Muscle layer of duodenum (tissue), 2 donors: ENCODE results near the gene ELP6.
"Not testable (repeated sequence)": the region's sequence is repeated elsewhere in the genome, so short reads cannot be mapped to it uniquely, and the experiment has no call there.

Source experiments
- H3K27ac ChIP-seq: one replicate; pipeline ENCODE4 v1.7.0; 2013; ENCODE audit warnings: mild to moderate bottlenecking, low read length
- H3K27me3 ChIP-seq: one replicate; pipeline ENCODE4 v1.7.0; 2013; ENCODE audit warnings: low read depth, mild to moderate bottlenecking, control low read depth, low read length
- H3K36me3 ChIP-seq, 2 donors: one replicate each; pipeline ENCODE4 v1.7.0; 2013; ENCODE audit warnings: low read length in 2 of 2, control low read depth in 1 of 2, mild to moderate bottlenecking in 1 of 2; ENCODE audit not compliant: insufficient read depth in 2 of 2, control insufficient read depth in 1 of 2
- H3K4me1 ChIP-seq, 2 donors: one replicate each; pipeline ENCODE4 v1.7.0; 2013; ENCODE audit warnings: low read length in 2 of 2, mild to moderate bottlenecking in 2 of 2, control low read depth in 1 of 2, moderate library complexity in 1 of 2; ENCODE audit not compliant: insufficient read depth in 2 of 2, control insufficient read depth in 1 of 2
- H3K4me3 ChIP-seq, 2 donors: one replicate each; pipeline ENCODE4 v1.7.0; 2013; ENCODE audit warnings: low read length in 2 of 2, low read depth in 1 of 2, mild to moderate bottlenecking in 1 of 2
- H3K9me3 ChIP-seq, 2 donors: one replicate each; pipeline ENCODE4 v1.7.0; 2013; ENCODE audit warnings: low read length in 2 of 2, control low read depth in 1 of 2, mild to moderate bottlenecking in 1 of 2; ENCODE audit not compliant: control insufficient read depth in 1 of 2
- donor health status: healthy.

The ELP6 gene

GRCh38 chr3:47479826-47480160 is 33.7 kb downstream of the ELP6 start:
- Histone ChIP-seq H3K36me3 (no peaks in the 10 kb centered on the region), H3K4me1 (peaks cover 4 to 13% of the 10 kb centered on the region in 2 donors), H3K27ac (no peak overlapping the region), H3K9me3 (no peaks in the 10 kb centered on the region), H3K27me3 (no peaks in the 10 kb centered on the region), H3K4me3 (no peak overlapping the region)

GRCh38 chr3:47478022-47478421 is 35.5 kb downstream of the ELP6 start:
- H3K27ac ChIP-seq: no peak overlapping the region
- H3K27me3 ChIP-seq: no peaks in the 10 kb centered on the region
- H3K36me3 ChIP-seq: no peaks in the 10 kb centered on the region
- peaks cover 4 to 18% of the 10 kb centered on the region in 2 donors for H3K4me1 ChIP-seq
- H3K9me3 ChIP-seq: no peaks in the 10 kb centered on the region
- H3K4me3 ChIP-seq: no peak overlapping the region

- Histone ChIP-seq H3K27me3 (no peaks in the 10 kb centered on the region), H3K36me3 (no peaks in the 10 kb centered on the region), H3K27ac (no peak overlapping the region), H3K9me3 (no peaks in the 10 kb centered on the region), H3K4me1 (peaks cover 4 to 18% of the 10 kb centered on the region in 2 donors), H3K4me3 (peak overlapping the region; percentile 61 to 99)
Measured at GRCh38 chr3:47476644-47477199, 36.8 kb downstream of the ELP6 start.

GRCh38 chr3:47476330-47476626 is 37.2 kb downstream of the ELP6 start:
- peaks cover 4 to 18% of the 10 kb centered on the region in 2 donors for H3K4me1 ChIP-seq
- no peaks in the 10 kb centered on the region for H3K27me3 ChIP-seq
- H3K4me3 ChIP-seq: peak overlapping the region; percentile 61 to 99
- H3K9me3 ChIP-seq: no peaks in the 10 kb centered on the region
- peak overlapping the region; percentile 67 for H3K27ac ChIP-seq
- no peaks in the 10 kb centered on the region for H3K36me3 ChIP-seq

GRCh38 chr3:47475570-47476329 is 37.8 kb downstream of the ELP6 start, which contains the start of gene SCAP:
Gene SCAP (minus strand): TSS chr3:47475941. CDS start chr3:47442993, 32,948 bp downstream.
- Histone ChIP-seq H3K36me3 (no peaks in the 10 kb centered on the region), H3K4me1 (peaks cover 4 to 18% of the 10 kb centered on the region in 2 donors), H3K9me3 (no peaks in the 10 kb centered on the region), H3K27ac (peak within 1 kb of the TSS; percentile 67), H3K4me3 (peak within 1 kb of the TSS; percentile 84 to 99), H3K27me3 (no peaks in the 10 kb centered on the region)

GRCh38 chr3:47475029-47475569 is 38.4 kb downstream of the ELP6 start:
- Histone ChIP-seq H3K9me3 (no peaks in the 10 kb centered on the region), H3K27me3 (no peaks in the 10 kb centered on the region), H3K36me3 (no peaks in the 10 kb centered on the region), H3K4me1 (peaks cover 4 to 18% of the 10 kb centered on the region in 2 donors), H3K4me3 (peak overlapping the region; percentile 84 to 99), H3K27ac (peak overlapping the region; percentile 41)

GRCh38 chr3:47473391-47473790 is 40.1 kb downstream of the ELP6 start:
- Histone ChIP-seq H3K27me3 (no peaks in the 10 kb centered on the region), H3K9me3 (no peaks in the 10 kb centered on the region), H3K4me3 (no peak overlapping the region), H3K27ac (no peak overlapping the region), H3K4me1 (peaks cover 4 to 18% of the 10 kb centered on the region in 2 donors), H3K36me3 (no peaks in the 10 kb centered on the region)

GRCh38 chr3:47469616-47470015 is 43.9 kb downstream of the ELP6 start:
- Histone ChIP-seq H3K27me3 (no peaks in the 10 kb centered on the region), H3K27ac (no peak overlapping the region), H3K4me1 (peaks cover 0 to 8% of the 10 kb centered on the region in 2 donors), H3K36me3 (no peaks in the 10 kb centered on the region), H3K4me3 (no peak overlapping the region), H3K9me3 (no peaks in the 10 kb centered on the region)

GRCh38 chr3:47468315-47468714 is 45.2 kb downstream of the ELP6 start:
- H3K4me1 ChIP-seq, H3K27me3 ChIP-seq, H3K36me3 ChIP-seq, H3K27ac ChIP-seq, H3K9me3 ChIP-seq, H3K4me3 ChIP-seq: not testable (repeated sequence)

- H3K4me1 ChIP-seq: peaks cover 0 to 6% of the 10 kb centered on the region in 2 donors
- H3K27me3 ChIP-seq: no peaks in the 10 kb centered on the region
Measured at GRCh38 chr3:47464588-47464987, 48.9 kb downstream of the ELP6 start.

GRCh38 chr3:47459534-47460085 is 53.9 kb downstream of the ELP6 start:
- not testable (repeated sequence) for H3K9me3 ChIP-seq, H3K4me3 ChIP-seq, H3K27me3 ChIP-seq, H3K27ac ChIP-seq, H3K4me1 ChIP-seq, H3K36me3 ChIP-seq

More at GRCh38 chr3:47464588-47464987, 48.9 kb downstream of the ELP6 start:
- Histone ChIP-seq H3K27ac (no peak overlapping the region), H3K36me3 (no peaks in the 10 kb centered on the region), H3K9me3 (no peaks in the 10 kb centered on the region), H3K4me3 (no peak overlapping the region)
